GM10248 (cell line): ENCODE measurements around the gene RASGEF1C.

Experiments used
- CTCF ChIA-PET: fragments of 300-600 bp; sonication (Branson Sonifier 250); formaldehyde crosslinking; extraction: SDS; loops from one replicate; lab custom pipeline; 2021; ENCODE audit warnings: antibody characterized with exemption; lab: Yijun Ruan, JAX
- POLR2A ChIA-PET: fragments of 350-650 bp; sonication (Branson Sonifier 250); formaldehyde crosslinking; extraction: SDS; loops from one replicate; lab custom pipeline; 2020; ENCODE audit warnings: antibody characterized with exemption; lab: Yijun Ruan, JAX
- DNase-seq: peaks from one replicate; pipeline ENCODE4 v3.0.0; 2012; ENCODE audit errors: extremely low spot score
- CTCF ChIP-seq: IDR thresholded peaks from 2 replicates; pipeline ENCODE4 v1.5.1; 2012; ENCODE audit warnings: mild to moderate bottlenecking, low read depth; ENCODE audit errors: extremely low read depth, missing control alignments, control extremely low read depth

Gene RASGEF1C

GRCh38 chr5:180085837-180086236 lies 123.2 kb downstream of the RASGEF1C start:
- DNase-seq, result no peak
- CTCF ChIA-PET, result no interaction called here
- POLR2A ChIA-PET, result no interaction called here
- TF ChIP-seq CTCF, result no peak

DNA sequence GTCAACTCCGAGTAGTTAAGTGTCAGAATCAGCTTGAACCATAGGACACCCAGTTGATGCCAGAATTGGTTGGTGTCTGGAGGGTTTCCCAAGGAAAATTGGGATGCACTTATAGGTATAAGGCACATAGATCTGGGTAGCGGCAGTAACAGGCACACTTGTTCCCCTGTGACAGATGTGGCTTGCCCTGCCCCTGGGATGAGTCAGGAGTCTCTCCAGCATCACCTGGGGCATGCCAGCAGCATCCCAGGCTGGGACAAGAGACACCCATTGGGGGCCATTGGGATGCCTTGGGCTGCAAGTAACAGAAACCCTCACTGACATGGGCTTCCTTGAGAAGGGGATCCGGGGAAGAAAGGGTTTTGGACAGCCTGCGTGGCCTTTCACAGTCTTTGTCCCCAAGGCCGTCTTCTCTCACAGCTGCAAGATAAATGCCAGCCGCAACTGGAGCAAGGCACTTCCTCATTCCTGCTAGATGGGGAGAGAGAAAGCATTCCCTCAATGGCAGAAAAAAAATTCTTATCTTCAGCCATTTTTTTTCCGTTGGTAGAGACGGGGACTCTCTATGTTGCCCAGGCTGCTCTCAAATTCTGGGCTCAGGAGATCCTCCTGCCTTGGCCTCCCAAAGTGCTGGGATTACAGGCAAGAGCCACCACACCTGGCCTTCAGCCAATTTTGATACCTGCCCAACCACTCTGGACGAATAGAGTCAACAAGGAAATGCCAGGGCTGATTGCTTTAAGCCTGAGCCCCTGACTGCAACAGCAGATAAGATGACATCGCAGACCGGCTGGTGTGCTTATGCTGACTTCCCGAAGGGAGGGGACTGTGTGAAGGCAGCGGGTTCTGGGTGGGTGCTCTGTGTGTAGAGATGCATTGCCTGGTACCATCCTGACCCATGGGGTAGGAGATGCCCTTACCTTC lies 124.1 kb downstream of the RASGEF1C start:
- no peak for DNase-seq
- TF ChIP-seq CTCF, result no peak
- CTCF ChIA-PET, result no interaction called here
- POLR2A ChIA-PET, result no interaction called here

GRCh38 chr5:180083529-180084060 lies 125.4 kb downstream of the RASGEF1C start:
- no peak for TF ChIP-seq CTCF
- ChIA-PET CTCF (no interaction called here), POLR2A (no interaction called here)
- DNase-seq, result no peak

GRCh38 chr5:180082633-180083420 lies 126.2 kb downstream of the RASGEF1C start:
- ChIA-PET POLR2A (no interaction called here), CTCF (interaction anchor here (1.5 kb wide), 1 partner anchor 8 kb away, joined by 4 read pairs; no protein-coding TSS in a partner anchor)
- TF ChIP-seq CTCF, result peak; percentile 1
- DNase-seq, result no peak

- ChIA-PET CTCF (interaction anchor here (1.5 kb wide), 1 partner anchor 10 kb away, joined by 4 read pairs; no protein-coding TSS in a partner anchor), POLR2A (no interaction called here)
- no peak for TF ChIP-seq CTCF
- DNase-seq, result no peak
These were observed 127.5 kb downstream of the RASGEF1C start for GRCh38 chr5:180081481-180081880.

DNA sequence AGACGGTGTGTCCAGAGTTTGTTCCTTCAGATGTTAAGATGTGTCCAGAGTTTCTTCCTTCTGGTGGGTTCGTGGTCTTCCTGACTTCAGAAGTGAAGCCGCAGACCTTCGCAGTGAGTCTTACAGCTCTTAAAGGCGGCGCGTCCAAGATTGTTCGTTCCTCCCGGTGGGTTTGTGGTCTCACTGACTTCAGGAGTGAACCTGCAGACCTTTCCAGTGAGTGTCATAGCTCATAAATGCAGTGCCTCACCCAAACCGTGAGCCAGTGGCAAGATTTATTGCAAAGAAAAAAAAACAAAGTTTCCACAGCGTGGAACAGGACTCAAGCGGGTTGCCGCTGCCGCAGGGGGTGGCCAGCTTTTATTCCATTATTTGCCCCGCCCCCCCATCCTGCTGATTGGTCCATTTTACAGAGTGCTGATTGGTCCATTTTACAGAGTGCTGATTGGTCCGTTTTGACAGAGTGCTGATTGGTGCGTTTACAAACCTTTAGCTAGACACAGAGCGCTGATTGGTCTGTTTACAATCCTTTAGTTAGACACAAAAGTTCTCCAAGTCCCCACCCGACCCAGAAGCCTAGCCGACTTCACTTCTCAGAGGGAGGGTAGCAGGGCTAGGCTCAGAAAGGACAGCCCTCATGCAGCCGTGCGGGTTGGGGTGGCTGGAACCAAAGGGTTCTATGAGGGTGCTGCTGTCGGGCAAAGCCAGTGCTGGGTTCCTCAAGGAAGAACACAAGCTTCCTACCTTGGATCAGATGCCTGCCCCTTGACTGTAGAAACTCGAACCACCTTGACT lies 128.3 kb downstream of the RASGEF1C start:
- TF ChIP-seq CTCF, result no peak
- POLR2A ChIA-PET, result no interaction called here
- CTCF ChIA-PET, result interaction anchor here (2.3 kb wide), 1 partner anchor 11 kb away, joined by 9 read pairs; no protein-coding TSS in a partner anchor
- DNase-seq, result no peak
